Endometrium (tissue), 2 donors: ENCODE measurements around the gene ZNG1B.
"Not testable (repeated sequence)": the region's sequence is repeated elsewhere in the genome, so short reads cannot be mapped to it uniquely, and the experiment has no call there.

Experiments used
- FAIRE-seq: peaks from 2 replicates; lab custom pipeline; 2012; peaks lifted over from hg19 to GRCh38; lab: Jason Lieb, UNC
- donor health status: control.
- donor health status: control.

ZNG1B gene

DNA sequence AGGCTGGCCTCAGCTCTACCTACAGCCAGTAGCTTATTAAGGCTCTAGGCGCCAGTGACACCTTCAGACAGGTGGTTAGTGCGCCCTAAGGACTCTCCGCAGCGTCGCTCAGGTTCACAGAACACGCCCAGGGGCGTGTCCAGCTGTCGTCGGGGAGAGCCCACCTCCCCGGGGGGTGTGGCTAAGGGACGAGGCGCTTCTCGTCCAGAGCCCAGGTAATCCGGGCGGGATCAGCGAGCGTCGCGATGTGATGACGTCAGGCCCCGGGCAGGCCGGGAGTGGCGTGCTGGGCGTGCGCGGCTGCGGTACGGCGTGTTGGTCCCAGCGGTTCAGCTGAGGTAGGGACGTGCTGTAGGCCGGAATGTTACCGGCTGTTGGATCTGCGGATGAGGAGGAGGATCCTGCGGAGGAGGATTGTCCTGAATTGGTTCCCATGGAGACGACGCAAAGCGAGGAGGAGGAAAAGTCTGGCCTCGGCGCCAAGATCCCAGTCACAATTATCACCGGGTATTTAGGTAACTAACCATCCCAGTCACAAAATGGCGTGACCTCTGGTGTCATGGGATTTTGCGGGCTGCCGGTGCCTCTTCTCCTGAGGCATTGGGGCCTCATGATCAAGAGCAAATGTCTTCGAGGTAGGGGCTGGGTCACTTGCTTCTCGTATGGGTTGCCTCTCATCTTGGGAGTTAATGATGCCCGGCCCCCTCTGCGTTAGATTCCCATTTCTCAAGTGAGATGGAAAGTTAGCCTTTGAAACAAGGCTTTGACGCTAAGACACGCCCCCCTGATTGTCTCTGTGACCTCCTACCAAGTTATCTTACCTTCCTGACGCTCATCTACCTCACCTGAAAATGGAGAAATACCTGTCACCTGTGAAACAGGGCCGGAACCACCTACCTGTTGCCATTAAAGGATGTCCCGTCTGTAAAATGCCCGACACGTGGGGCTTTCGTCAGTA, at the start of gene ZNG1B:
Gene ZNG1B (plus strand): TSS at position 184 of the 958 bp plus-strand sequence. CDS start 178 bp downstream, at position 362.
- peak; percentile 33 for FAIRE-seq

DNA sequence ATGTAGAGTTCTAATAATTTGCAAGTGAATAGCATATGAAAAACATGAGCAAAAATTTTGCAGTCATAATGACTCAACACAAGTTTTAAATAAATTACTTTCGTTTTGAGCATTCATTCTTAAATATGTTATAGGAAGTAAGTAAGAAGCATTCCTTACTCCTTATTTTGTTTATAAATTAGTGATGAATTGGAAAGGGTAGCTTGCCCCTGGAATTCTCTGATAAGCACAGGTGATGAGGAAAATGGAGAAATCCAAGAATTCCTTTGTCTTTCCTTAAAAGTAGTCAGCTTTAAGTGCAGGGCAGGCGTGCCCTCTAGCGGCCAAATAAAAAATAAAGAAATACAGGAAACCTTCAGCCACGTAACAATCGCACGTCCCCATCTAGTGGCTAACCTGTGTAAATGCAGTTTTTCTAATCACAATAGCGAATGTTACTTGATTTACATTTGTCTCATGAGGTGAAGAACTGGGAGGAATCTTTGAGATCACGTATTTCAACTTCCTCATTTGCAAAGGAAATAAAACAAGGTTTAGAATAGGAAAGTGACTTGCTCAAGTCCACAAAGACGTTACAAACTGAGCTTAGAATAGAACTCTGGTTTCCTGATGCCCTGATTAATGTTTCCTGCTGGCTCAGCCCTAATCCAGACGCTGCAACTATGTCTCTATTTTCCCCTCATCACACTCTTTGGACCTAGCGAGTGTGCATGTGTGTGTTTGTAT, 47.2 kb upstream of the ZNG1B start:
- FAIRE-seq: peak; percentile 82

DNA sequence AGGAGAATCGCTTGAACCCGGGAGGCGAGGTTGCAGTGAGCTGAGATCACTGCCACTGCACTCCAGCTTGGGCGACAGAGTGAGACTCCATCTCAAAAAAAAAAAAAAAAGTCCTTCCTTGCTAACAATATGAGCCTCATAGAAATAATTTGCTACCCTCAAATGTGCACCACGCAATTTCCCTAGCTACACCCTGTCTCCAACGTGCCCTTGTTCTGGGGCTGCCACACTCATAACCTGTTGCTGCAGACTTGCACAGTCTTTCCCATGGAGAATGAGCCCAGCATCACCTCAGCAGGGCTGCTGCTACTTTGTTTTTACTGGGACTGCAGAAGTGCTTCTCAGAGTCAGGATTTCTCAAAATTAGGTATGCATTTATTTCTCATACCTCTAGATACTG, 46.4 kb upstream of the ZNG1B start:
- no peak for FAIRE-seq

DNA sequence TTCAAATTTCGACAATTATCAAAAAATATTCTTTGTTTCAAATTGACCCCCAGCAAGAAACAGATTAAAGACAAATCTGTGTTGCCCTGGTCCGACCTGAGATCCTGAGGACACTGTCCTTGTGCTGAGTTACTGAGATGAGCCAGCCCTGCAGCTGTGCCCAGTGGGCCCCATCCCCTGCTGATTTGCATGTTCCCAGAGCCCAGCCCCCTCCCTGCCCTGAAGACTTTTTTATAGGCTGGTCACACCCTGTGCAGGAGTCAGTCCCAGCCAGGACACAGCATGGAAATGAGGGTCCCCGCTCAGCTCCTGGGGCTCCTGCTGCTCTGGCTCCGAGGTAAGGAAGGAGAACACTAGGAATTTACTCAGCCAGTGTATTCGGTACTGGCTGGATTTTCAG, 31.4 kb upstream of the ZNG1B start:
- FAIRE-seq: no peak

DNA sequence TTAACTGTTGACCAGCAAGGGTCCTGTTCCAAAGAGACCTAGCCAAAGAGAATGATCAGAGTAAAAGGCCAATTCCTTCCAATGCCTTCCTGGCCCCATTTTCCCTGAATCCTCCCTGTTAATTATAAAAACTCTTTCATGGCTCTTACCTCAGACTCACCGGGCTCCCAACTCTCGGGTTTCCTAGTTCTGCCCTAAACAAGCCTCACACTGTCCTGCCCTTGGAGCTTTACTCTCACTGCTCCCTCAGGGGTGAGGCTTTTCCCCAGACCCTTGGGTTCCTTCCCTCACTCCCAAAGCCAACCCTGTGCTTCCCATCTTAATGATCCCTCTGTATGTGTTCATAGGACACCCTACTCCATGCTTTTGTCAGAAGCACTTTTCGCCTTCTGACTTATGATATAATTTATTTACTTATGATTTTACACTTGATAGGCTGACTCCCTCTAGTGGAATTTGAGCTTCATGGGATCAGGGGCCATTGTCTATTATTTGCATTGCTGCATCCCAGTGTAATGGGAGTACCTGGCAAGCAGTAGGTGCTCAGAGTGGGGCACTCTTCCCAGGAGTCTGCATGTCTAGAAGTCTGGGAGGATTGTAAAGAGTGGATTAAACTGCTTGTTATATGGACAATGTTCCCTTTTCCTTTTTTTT, 29.9 kb upstream of the ZNG1B start:
- FAIRE-seq: no peak

DNA sequence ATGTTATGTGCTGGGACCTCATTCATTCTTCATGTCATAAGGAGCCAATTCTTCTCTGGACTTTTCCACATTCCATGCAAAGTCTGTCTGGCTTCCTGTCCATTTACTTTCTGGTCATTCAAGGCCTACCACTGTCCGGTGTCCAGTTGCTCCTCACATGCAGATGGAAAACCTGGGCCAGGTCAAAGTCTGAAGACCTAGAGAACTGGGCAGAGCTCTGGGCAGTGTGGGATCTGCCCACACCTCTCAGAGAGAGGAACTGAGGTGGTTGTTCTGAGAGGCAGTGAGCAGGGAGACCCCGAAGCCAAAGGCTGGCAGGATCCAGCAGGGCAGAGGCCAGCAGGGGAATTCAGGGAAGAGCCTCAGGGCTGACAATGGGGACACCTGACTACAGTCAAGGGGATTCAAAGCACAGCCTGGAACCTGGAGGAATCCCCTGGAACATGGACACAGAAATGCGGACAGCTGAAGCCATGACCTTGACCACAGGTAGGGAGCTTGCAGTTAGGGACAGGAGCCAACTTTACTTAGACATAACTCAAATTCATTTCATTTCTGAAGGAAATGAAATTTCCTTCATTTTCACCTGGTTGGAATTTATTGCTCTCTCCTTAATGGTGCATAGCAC, 25.7 kb upstream of the ZNG1B start:
- FAIRE-seq: not testable (repeated sequence)

DNA sequence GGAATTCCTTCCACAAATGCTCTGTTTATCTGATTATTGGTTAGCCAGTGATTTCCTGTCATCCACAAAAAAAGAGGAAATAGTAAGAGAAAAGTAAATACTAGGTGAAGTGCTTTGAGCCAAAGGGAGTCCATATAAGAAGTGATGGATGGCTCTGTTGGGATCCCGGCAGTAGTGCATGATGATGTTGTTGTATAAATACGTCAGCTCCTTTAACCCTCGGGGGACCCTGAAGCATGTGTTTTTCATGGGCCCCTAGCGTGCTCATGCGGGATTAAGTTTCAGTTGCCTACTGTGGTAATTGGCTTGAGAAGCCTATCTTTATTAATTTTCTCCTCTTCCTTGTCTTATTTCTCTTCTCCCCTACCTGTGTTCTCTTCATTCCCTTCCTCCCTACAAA, 24.7 kb upstream of the ZNG1B start:
- not testable (repeated sequence) for FAIRE-seq

DNA sequence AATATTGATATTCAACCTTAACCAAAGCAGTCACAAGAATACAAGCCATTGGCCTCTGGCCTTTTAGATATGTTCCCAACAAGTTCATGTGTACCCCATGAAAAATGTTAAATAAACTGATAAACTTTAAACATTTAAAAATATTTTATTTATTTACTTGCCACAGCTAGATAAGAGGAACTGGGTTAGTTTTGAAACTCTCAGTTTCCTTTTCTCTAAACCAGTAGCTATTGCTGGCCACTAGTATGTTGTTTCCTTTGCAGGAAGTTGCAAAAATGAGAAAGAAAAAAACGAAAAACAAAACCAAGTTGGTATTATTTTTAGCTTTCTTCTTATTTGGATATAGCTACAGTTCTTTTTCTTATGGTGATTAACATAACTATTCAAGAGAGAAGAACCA, 5.7 kb upstream of the ZNG1B start:
- not testable (repeated sequence) for FAIRE-seq

DNA sequence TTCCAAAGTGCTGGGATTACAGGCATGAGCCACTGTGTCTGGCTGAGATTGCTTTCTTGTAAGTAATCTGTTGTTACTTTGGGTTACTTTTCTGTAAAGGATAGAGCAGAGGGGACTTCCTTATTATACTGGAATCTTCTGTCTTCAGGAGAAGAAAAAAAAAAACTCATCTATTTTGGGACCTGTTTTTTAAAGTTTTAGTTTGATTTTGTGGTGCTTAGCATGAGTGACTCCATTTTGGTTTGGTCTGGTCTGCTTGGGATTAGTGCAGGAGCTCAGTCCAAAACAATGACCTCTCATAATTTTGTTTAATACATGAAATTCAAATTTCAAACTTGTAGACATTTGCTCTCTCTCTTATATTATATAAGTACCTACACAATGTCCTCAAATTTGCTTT, 4.0 kb upstream of the ZNG1B start:
- not testable (repeated sequence) for FAIRE-seq

DNA sequence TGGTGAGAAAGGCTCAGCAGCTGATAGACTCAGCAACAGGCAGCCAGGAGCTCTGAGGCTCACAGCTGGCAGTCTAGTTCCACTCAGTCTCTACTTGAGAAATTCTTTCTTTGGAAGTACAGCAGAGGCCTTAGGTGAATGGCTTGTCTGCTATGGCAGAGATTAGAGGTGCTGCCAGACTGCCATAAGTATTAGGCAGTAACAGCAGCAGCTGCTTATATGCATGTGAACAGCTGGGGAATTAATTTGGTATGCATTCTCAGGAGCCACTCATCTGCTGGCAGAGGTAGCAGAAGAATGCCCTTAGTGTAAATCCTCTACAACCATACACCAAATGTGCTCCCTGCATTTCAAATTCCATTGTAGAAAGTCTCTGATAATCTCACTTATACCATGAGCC, 28.3 kb downstream of the ZNG1B start:
- FAIRE-seq: not testable (repeated sequence)

DNA sequence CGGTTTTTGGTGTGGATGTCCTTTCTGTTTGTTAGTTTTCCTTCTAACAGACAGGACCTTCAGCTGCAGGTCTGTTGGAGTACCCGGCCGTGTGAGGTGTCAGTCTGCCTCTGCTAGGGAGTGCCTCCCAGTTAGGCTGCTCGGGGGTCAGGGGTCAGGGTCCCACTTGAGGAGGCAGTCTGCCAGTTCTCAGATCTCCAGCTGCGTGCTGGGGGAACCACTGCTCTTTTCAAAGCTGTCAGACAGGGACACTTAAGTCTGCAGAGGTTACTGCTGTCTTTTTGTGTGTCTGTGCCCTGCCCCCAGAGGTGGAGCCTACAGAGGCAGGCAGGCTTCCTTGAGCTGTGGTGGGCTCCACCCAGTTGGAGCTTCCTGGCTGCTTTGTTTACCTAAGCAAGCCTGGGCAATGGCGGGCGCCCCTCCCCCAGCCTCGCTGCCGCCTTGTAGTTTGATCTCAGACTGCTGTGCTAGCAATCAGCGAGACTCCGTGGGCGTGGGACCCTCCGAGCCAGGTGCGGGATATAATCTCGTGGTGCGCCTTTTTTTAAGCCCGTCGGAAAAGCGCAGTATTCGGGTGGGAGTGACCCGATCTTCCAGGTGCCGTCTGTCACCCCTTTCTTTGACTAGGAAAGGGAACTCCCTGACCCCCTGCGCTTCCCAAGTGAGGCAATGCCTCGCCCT, 39.3 kb downstream of the ZNG1B start:
- FAIRE-seq: not testable (repeated sequence)

DNA sequence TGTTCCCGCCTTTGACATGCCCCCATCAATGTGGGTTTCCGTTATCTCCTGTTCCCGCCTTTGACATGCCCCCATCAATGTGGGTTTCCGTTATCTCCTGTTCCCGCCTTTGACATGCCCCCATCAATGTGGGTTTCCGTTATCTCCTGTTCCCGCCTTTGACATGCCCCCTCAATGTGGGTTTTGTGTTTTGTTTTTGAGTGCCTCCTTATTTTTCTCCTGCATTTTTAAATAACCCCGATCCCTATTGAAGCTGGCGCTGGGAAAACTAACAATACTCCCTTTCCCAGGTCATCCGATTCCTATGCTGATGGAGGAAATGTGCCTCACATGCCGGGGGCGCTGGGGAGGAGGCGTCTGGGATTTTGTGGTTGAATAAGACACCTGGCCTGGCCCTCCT, 59.0 kb downstream of the ZNG1B start:
- not testable (repeated sequence) for FAIRE-seq

DNA sequence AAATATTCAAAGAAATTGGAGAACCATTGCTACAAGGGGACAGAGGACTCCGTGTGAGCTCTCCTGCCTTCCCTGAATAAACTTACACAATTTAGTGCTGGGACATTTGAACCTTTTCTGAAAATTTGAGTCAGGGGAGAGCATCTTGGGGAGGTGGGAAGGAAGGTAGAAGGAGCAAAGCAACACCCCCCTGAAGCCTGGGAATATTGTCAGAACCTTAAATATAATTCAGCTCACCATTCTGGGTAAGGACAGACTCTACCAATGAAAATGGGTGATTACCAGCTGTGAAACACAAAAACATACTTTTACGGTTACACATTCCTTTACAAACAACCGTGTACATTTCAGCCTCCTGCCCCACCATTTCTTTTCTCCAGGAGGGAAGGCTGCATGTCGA, 60.9 kb downstream of the ZNG1B start, which contains the start of gene FOXD4L1:
Gene FOXD4L1 (plus strand): TSS at position 301 of the 400 bp plus-strand sequence. CDS start 592 bp downstream, outside the sequence.
- not testable (repeated sequence) for FAIRE-seq

DNA sequence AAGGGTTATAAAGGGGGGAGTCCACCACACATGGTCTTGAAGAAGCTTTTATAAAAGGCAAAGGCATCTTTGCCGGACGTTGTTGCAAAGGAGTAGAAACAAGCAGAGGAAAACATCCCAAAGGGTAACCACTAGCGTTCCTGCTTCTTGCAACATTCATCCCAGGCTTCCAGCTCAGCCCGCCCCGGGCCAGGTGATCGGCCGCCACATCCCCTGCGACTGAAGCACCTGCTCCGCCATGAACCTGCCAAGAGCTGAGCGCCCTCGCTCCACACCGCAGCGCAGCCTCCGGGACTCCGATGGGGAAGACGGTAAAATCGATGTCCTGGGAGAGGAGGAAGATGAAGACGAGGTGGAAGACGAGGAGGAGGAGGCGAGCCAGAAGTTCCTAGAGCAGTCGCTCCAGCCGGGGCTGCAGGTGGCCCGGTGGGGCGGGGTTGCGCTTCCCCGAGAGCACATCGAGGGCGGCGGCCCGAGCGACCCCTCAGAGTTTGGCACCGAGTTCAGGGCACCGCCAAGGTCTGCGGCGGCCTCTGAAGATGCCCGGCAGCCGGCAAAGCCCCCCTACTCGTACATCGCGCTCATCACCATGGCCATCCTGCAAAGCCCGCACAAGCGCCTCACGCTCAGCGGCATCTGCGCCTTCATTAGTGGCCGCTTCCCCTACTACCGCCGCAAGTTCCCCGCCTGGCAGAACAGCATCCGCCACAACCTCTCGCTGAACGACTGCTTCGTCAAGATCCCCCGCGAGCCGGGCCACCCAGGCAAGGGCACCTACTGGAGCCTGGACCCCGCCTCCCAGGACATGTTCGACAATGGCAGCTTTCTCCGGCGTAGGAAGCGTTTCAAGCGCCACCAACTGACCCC, 61.8 kb downstream of the ZNG1B start:
- FAIRE-seq: not testable (repeated sequence)

DNA sequence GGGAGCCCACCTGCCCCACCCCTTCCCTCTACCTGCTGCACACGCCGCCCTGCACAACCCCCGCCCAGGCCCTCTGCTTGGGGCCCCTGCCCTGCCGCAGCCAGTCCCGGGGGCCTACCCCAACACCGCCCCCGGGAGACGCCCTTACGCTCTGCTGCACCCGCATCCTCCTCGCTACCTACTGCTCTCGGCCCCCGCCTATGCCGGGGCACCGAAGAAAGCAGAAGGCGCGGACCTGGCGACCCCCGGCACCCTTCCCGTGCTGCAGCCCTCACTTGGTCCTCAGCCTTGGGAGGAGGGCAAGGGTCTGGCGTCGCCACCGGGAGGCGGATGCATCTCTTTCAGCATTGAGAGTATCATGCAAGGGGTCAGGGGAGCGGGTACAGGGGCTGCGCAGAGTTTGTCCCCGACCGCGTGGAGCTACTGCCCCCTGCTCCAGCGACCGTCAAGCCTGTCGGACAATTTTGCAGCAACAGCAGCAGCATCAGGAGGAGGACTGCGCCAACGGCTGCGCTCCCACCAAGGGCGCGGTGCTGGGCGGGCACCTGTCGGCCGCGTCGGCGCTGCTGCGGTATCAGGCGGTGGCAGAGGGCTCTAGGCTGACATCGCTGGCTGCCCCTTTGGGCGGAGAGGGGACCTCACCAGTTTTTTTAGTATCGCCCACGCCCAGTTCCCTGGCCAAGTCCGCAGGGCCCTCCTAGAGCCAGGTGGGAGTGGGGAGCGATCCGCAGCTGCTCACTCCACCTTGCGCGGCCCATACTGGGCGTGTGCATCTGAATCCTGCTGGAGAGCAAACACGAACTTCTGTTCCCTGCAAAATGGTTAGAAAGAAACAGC, 62.6 kb downstream of the ZNG1B start:
- not testable (repeated sequence) for FAIRE-seq

DNA sequence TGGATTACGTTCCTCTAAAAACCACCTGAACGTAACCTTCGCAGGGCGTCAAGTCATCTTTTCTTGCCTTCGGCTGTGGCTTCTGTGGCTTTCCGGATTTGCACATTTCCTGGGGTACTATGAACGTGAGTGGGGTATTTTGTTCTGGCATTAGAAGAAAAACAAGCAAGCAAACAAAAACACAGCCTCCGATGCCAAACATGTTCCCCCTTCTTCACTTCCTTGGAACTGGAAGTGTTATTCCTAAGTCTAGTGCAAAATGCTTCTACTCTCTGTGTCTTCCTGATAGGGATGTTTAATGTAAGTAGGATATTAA, 63.2 kb downstream of the ZNG1B start:
- FAIRE-seq: not testable (repeated sequence)

DNA sequence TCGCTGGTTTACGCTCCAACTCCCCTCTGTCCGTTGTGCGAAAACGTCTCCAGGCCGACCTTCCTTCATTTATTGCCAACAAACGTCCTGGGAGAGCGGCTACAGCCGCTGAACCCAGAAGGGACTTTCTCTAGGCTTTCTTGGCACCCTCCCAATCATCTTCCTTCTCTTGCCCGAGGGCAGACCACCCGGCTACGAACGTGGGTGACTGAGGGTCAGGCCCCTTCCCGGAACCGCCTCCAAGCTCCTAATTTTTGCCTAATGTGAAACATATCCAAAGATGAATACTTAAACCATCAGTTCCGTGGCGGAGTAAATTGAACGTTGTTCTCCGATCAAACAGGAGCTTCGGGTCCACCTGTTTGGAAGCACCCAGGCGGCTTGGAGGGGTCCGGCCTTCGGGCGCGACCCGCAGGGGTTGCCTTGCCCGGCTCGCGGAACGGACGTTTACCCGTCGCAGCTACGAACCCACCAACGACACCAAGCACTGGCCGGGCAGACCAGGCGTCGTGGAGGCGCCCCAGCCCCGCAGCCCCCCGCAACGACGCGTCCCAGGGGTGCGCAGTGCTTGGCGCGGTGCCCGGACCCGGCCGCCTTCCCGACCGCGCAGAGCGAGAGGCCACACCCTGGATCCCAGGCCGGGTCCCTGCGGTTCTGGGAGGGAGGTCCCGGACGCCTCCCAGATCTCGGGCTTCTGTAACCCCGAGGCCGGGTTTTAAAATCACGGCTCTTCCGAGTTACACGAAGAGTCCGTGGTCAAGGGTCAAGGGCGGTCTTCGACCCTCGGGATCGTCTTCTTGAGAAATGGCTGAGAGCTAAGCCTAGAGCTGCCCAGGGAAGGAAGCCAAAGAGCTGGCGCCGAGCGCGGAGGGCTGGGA, 65.0 kb downstream of the ZNG1B start:
- not testable (repeated sequence) for FAIRE-seq
